ENCODE measurements around the gene SFXN3.

Gene SFXN3

DNA sequence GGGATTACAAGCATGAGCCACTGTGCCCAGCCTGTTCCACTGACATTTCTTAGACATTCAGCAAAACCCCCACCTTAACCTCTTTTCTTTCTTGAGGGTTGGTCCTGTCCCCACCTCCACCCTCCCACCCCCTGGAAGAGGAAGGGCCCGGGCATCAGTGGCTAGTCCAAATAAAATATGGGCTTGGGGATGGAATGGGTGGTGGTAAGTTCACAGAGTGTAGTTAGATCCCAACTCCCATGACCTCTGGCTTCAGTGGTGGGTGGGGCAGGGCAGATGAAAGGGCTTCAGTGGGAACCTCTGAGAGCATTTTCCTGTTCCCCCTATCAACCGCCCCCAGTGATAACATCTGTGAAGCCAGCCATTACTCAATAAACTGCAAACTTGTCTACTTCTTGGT lies 9.8 kb downstream of the SFXN3 start:
- Histone ChIP-seq H3K4me1 (ENCODE audit: control insufficient read depth, insufficient read depth, low read length, poor library complexity, severe bottlenecking) (peaks cover 17% of the 10 kb centered on the region), H3K4me3 (ENCODE audit: extremely low read depth, insufficient read depth, low read length, poor library complexity, severe bottlenecking) (no peak overlapping the region), H3K9me3 (ENCODE audit: control insufficient read depth, low read length) (no peaks in the 10 kb centered on the region), H3K36me3 (ENCODE audit: control insufficient read depth, insufficient read depth, low read length) (peaks cover 34% of the 10 kb centered on the region), H3K27ac (ENCODE audit: low read depth, low read length, severe bottlenecking) (no peak overlapping the region)
- WGBS, 2 experiments (ENCODE audit: insufficient coverage in 2 of 2) = 10 to 50% methylated on average over 1 of the region's 2 CpGs

DNA sequence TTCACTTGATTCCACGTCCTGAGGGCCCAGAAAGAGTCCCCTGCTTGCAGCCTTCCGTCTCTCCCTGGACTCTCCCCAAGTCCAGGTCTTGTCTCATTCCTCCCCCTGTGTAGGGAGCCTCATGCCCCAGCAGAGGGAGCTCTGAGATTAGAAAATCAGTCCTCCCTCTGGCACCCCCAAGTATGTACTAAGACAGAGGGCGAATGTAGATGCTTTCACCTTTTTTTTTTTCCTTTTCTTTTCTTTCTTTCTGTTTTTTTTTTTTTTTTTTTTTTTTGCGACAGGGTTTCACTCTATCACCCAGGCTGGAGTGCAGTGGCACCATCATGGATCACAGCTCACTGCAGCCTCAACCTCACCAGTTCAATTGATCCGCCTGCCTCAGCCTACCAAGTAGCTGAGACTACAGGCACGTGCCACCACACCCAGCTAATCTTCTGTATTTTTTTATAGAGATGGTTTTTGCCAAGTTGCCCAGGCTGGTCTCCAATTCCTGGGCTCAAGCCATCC lies 10.3 kb downstream of the SFXN3 start:
- peaks cover 29% of the 10 kb centered on the region for H3K36me3 ChIP-seq (ENCODE audit: control insufficient read depth, insufficient read depth, low read length)
- no peak overlapping the region for H3K4me3 ChIP-seq (ENCODE audit: extremely low read depth, insufficient read depth, low read length, poor library complexity, severe bottlenecking)
- H3K9me3 ChIP-seq (ENCODE audit: control insufficient read depth, low read length) = no peaks in the 10 kb centered on the region
- H3K4me1 ChIP-seq (ENCODE audit: control insufficient read depth, insufficient read depth, low read length, poor library complexity, severe bottlenecking) = peaks cover 17% of the 10 kb centered on the region
- WGBS, 2 experiments (ENCODE audit: insufficient coverage in 2 of 2) = 0 to 43% methylated on average over 2 to 3 of the region's 6 CpGs
- H3K27ac ChIP-seq (ENCODE audit: low read depth, low read length, severe bottlenecking) = no peak overlapping the region

DNA sequence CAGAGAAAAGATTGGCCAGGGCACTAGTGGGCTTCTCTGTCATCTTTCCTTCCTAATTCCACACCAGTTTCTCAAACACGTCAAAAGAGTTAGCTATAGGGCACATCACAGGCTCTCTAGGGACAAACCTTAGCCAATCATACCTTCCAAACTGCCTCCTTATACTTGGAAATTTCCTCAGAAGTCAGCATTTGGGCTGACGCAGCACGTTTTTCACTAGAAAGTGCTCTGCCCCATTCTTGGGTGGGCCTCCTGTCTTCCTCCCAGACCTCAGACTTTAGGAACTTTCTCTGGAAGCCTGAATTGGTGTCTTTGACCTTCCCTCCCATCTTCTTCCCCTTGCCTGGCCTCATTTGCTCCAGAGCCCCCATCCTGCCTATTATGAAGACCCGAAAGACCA lies 11.1 kb downstream of the SFXN3 start:
- Histone ChIP-seq H3K9me3 (ENCODE audit: control insufficient read depth, low read length) (no peaks in the 10 kb centered on the region), H3K36me3 (ENCODE audit: control insufficient read depth, insufficient read depth, low read length) (peaks cover 21% of the 10 kb centered on the region), H3K4me3 (ENCODE audit: extremely low read depth, insufficient read depth, low read length, poor library complexity, severe bottlenecking) (no peak overlapping the region), H3K4me1 (ENCODE audit: control insufficient read depth, insufficient read depth, low read length, poor library complexity, severe bottlenecking) (peaks cover 19% of the 10 kb centered on the region), H3K27ac (ENCODE audit: low read depth, low read length, severe bottlenecking) (peak overlapping the region; percentile 92)
- WGBS, 2 experiments (ENCODE audit: insufficient coverage in 2 of 2) = 86 to 95% methylated on average over 3 of the region's 4 CpGs

DNA sequence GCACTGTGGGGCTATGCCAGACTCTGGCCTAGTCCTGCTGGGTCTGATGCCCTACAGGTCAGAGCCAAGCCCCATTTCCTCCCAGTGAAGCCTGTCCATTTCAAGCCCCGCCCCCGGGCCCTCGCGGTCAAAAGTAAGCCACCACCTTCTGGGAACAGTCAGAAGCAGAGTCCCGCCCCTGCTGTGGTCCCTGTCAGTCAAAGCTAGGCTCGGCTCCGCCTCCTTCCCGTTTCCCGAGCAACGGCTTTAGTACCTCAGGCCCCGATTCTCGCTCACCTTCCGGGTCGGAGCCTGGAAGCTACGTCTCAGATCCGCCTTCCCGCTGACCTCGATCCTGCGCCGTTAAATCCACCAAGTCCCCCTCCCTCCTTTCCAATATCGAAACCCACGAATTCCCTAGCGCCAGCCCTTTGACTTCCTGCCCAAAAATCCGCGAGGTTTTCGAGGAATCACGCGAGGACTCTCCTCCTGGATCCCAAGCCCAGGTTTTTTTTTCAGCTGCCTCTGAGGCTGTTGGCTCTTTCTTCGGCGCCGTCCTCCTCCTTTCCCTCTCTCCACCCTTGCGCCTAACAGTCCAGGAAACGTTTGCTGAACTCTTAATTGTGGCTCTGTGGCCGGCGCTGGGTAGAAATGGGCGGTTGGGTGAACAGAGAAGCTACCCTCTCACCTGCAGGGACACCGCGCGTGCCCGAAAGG lies 11.8 kb downstream of the SFXN3 start:
- Histone ChIP-seq H3K4me1 (ENCODE audit: control insufficient read depth, insufficient read depth, low read length, poor library complexity, severe bottlenecking) (peaks cover 26% of the 10 kb centered on the region), H3K4me3 (ENCODE audit: extremely low read depth, insufficient read depth, low read length, poor library complexity, severe bottlenecking) (peak overlapping the region; percentile 45), H3K9me3 (ENCODE audit: control insufficient read depth, low read length) (no peaks in the 10 kb centered on the region), H3K36me3 (ENCODE audit: control insufficient read depth, insufficient read depth, low read length) (peaks cover 14% of the 10 kb centered on the region), H3K27ac (ENCODE audit: low read depth, low read length, severe bottlenecking) (peak overlapping the region; percentile 92)
- 0 to 1% methylated on average over 31 of the region's 40 CpGs for WGBS, 2 experiments (ENCODE audit: insufficient coverage in 2 of 2)

DNA sequence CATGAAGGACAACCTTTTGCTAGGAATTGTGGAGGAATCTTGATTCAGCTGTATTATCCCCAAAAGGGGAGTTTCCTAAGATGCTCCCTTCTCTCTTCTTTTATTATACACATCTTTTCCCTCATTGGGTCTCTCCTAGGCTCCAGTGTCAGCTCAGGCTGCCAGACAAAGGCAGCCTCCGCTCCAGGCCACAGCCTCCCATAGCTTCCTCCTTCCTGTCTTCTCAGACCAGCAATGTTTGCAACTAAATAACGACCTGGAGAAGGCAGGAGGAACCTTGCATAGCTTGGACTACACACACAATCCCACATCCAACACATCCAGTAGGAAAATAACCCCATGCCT lies 12.3 kb downstream of the SFXN3 start:
- H3K4me3 ChIP-seq (ENCODE audit: extremely low read depth, insufficient read depth, low read length, poor library complexity, severe bottlenecking) = peak overlapping the region; percentile 45
- H3K27ac ChIP-seq (ENCODE audit: low read depth, low read length, severe bottlenecking) = peak overlapping the region; percentile 92
- 45 to 57% methylated on average over 1 to 2 of the region's 2 CpGs for WGBS, 2 experiments (ENCODE audit: insufficient coverage in 2 of 2)
- peaks cover 10% of the 10 kb centered on the region for H3K36me3 ChIP-seq (ENCODE audit: control insufficient read depth, insufficient read depth, low read length)
- H3K4me1 ChIP-seq (ENCODE audit: control insufficient read depth, insufficient read depth, low read length, poor library complexity, severe bottlenecking) = peaks cover 23% of the 10 kb centered on the region
- H3K9me3 ChIP-seq (ENCODE audit: control insufficient read depth, low read length) = no peaks in the 10 kb centered on the region

DNA sequence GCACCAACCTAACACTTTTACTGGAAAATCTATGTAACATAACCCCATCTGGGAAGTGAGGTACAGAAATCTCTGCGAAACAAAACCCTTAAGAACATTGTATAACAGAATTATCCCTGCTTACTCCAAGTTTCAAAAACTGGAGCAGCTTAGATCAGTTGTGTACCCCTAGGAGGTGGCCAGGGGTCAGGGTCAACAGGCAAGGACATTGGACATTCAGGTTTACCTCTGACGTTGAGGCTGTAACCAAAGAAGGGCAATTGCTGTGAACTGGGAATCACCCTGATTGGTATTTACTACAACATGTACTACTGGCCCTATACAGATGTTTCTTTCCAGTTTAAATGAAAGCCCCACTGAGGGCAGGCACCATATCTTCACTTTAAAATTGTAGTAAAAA lies 13.1 kb downstream of the SFXN3 start:
- Histone ChIP-seq H3K36me3 (ENCODE audit: control insufficient read depth, insufficient read depth, low read length) (peaks cover 6% of the 10 kb centered on the region), H3K27ac (ENCODE audit: low read depth, low read length, severe bottlenecking) (no peak overlapping the region), H3K9me3 (ENCODE audit: control insufficient read depth, low read length) (no peaks in the 10 kb centered on the region), H3K4me1 (ENCODE audit: control insufficient read depth, insufficient read depth, low read length, poor library complexity, severe bottlenecking) (peaks cover 22% of the 10 kb centered on the region), H3K4me3 (ENCODE audit: extremely low read depth, insufficient read depth, low read length, poor library complexity, severe bottlenecking) (no peak overlapping the region)
- WGBS, 2 experiments (ENCODE audit: insufficient coverage in 2 of 2) = 91 to 100% methylated on average over 1 of the region's 2 CpGs

DNA sequence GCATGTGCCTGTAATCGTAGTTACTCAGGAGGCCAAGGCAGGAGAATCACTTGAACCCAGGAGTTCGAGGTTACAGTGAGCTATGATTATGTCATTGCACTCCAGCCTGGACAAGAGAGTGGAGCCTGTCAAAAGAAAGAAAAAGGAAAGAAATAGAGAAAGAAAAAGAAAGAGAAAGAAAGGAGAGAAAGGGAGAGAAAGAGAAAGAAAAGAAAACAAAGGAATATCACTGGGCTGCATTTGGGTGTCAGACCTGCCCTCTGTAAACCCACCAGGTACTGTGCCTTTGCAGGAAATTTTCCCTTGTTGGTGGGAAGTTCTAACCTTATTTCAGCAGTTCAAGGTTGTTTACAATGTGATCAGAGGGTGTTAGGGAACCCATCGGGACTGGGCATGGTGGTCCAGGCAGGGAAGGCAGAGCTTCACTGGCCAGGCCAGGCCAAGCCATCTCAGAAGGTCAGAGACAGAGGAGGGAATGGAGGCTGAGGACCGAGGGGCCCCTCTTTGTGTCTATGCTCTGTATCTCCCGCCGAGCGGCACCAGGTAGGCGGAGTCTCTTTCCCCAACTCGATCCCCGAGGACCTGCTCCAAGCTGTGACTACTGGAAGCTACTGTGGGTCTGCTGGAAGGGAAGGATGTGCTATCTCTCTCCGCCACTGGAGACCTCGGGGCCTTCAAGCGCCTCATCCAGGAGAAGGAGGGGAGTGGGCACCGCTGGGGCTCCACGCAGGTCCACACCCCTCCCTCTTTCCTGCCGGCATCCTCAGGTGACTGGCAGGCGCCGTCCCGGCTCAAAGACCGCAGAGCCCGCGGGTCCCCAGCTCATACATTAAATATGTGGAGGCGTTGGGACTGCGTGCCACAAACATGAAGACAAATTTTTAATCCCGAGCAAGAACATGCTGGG lies 15.6 kb downstream of the SFXN3 start:
- H3K4me1 ChIP-seq (ENCODE audit: control insufficient read depth, insufficient read depth, low read length, poor library complexity, severe bottlenecking) = peaks cover 25% of the 10 kb centered on the region
- H3K27ac ChIP-seq (ENCODE audit: low read depth, low read length, severe bottlenecking) = no peak overlapping the region
- H3K36me3 ChIP-seq (ENCODE audit: control insufficient read depth, insufficient read depth, low read length) = no peaks in the 10 kb centered on the region
- no peaks in the 10 kb centered on the region for H3K9me3 ChIP-seq (ENCODE audit: control insufficient read depth, low read length)
- no peak overlapping the region for H3K4me3 ChIP-seq (ENCODE audit: extremely low read depth, insufficient read depth, low read length, poor library complexity, severe bottlenecking)
- WGBS, 2 experiments (ENCODE audit: insufficient coverage in 2 of 2) = 16 to 26% methylated on average over 18 of the region's 25 CpGs

DNA sequence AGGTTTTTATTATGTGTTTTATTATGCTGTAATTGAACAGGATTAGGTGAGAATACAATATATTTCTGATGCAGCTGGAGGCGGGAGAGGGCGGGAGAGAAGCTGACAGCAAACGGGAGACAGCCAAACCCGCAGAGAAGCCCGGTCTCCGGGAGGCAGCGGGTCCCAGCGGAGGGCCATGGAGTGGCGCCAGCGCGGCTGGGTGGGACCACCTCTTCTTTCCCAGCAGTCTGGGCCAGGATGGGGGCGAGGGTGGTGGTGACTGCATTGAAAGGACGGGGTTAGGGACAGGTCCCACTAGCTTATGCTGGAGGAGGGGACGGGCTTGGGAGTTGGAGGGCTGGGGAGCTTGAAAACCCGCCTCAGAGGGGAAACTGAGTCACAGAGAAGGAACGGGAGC lies 16.2 kb downstream of the SFXN3 start:
- Histone ChIP-seq H3K9me3 (ENCODE audit: control insufficient read depth, low read length) (no peaks in the 10 kb centered on the region), H3K4me1 (ENCODE audit: control insufficient read depth, insufficient read depth, low read length, poor library complexity, severe bottlenecking) (peaks cover 23% of the 10 kb centered on the region), H3K4me3 (ENCODE audit: extremely low read depth, insufficient read depth, low read length, poor library complexity, severe bottlenecking) (no peak overlapping the region), H3K27ac (ENCODE audit: low read depth, low read length, severe bottlenecking) (no peak overlapping the region), H3K36me3 (ENCODE audit: control insufficient read depth, insufficient read depth, low read length) (no peaks in the 10 kb centered on the region)
- WGBS, 2 experiments (ENCODE audit: insufficient coverage in 2 of 2) = 11 to 12% methylated on average over 6 to 12 of the region's 16 CpGs

DNA sequence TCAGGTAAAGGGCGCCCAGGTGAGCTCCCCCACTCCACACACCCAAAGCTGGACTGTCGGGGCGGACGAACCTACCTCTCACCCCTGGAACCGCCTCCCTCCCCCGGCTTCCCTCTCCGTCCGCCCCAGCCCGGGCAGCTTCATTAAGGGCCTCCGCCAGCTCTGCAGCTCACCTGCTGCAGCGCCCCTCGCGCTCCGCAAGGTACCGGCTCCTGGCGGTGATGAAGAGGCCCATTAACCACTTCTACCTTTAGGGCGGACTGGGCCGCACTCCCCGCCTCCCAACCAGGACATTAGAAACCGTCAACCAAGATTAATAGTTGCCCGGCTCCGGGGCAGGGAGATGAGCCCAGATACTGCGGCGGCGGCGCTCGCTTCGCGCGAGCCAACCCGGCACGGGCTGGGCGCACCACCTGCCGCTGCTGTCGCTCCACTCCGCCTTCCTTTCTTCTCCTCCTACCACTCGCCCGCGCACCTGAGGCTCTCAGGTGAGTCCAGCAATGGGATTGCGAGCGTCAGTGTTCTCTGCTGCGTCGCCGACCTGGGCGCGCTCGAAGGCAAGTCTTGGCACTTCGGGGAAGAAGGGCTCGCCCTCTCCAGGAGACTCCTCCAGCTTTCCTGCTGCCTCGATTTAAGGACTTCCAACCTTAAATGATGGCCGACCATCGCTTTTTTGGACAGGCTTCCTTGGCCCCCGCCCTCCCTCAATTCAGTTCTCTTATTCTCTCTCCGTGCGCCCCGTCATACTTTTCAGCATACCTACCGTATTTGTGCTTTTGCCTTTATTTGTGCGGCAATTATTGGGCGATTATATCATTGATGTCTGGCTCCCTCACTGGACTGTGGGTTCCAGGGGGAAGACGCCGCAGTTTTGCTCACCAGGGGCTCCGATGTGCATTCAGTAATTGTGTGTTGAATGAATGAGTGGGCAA lies 17.2 kb downstream of the SFXN3 start:
- whole genome bisulfite sequencing, 2 experiments (ENCODE audit: insufficient coverage in 2 of 2) = 7 to 10% methylated on average over 43 to 57 of the region's 62 CpGs
- H3K4me1 ChIP-seq (ENCODE audit: control insufficient read depth, insufficient read depth, low read length, poor library complexity, severe bottlenecking) = peaks cover 24% of the 10 kb centered on the region
- H3K27ac ChIP-seq (ENCODE audit: low read depth, low read length, severe bottlenecking) = no peak overlapping the region
- no peak overlapping the region for H3K4me3 ChIP-seq (ENCODE audit: extremely low read depth, insufficient read depth, low read length, poor library complexity, severe bottlenecking)
- H3K36me3 ChIP-seq (ENCODE audit: control insufficient read depth, insufficient read depth, low read length) = no peaks in the 10 kb centered on the region
- H3K9me3 ChIP-seq (ENCODE audit: control insufficient read depth, low read length) = no peaks in the 10 kb centered on the region

Measured in mesodermal cell (in vitro differentiated cells).